Bronchial epithelial cell (primary cell): Measurements from ENCODE around the gene AURKB. TPM values are rescaled to one million over a fixed set of nuclear protein-coding genes. Genes with fewer than 3 reads are reported as not detected.

ENCODE experiments used
- DNase-seq: peaks from one replicate; pipeline ENCODE4 v3.0.0-alpha.2; 2010; ENCODE audit warnings: low read depth
- FAIRE-seq: peaks from 2 replicates; lab custom pipeline; 2011; peaks lifted over from hg19 to GRCh38; lab: Jason Lieb, UNC
- H3K27me3 ChIP-seq: 2 replicates; pipeline ENCODE4 v1.5.1; 2011; ENCODE audit warnings: low read length; ENCODE audit not compliant: control insufficient read depth, insufficient read depth
- H3K36me3 ChIP-seq: 2 replicates; pipeline ENCODE4 v1.5.1; 2011; ENCODE audit warnings: low read length; ENCODE audit not compliant: control insufficient read depth, insufficient read depth
- H3K4me3 ChIP-seq: 2 replicates; pipeline ENCODE4 v1.5.1; 2011; ENCODE audit warnings: mild to moderate bottlenecking, low read depth, low read length, control low read depth
- total RNA-seq: library from RNA; depleted of rRNA; stranded (reverse); fragments of >200 nt; gene quantifications from 2 replicates; pipeline ENCODE4 v1.2.1, GENCODE V29; 2014
- TF ChIP-seq, protein P1 (sequence below): IDR thresholded peaks from 2 replicates; pipeline ENCODE4 v1.5.1; 2011; ENCODE audit warnings: mild to moderate bottlenecking, moderate library complexity, low read length, control low read depth, inconsistent platforms; ENCODE audit not compliant: insufficient read depth, severe bottlenecking

Gene AURKB
- total RNA-seq, result 0.64 and 1.6 TPM in 2 replicates

DNA sequence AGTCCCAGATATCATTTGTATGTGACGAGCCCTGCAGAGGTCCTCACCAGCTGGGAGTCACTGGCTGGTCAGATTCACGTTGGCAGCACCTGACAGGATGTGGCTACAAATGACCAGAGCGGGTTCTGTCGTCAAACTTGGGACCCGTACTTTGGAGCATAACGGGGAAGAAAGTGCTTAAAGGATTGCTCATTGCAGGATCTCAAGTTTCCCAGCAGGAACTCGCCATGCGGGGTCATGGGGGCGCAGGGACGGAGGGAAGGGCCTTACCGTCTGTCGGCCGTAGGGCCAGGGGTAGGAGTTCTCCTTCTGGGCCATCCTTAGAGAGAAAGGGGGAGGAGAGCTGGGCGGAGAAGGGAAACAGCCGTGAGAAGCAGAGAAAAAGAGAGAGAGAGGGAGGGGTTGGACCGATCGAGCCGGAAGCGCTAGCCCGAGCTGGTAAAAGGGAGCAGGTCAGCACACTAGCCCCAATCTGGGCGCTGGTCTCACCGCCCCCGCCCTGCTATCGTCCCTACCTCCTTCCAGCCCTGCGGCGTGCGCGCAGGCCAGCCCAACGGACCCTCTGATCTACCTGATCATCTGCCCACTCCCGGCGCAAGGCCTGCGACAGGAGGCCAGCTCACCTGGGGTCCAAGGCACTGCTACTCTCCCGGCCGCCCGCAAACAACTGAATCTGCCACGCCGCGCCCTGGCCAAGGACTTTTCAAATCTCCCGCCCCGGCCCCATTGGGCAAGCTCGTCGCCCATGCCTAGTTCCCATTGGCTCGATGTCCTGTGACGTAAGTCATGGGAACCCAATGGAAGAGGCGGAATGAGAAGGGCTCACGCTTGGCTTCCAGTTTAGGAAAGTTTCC lies at the start of gene AURKB:
Gene AURKB, minus strand, starts transcription at position 669 of the 854 bp plus-strand sequence. Its CDS starts 351 bp downstream, at position 318.
- FAIRE-seq, result no peak
- no peaks in the 10 kb centered on the region for H3K27me3 ChIP-seq
- H3K36me3 ChIP-seq, result no peaks in the 10 kb centered on the region
- TF ChIP-seq, protein P1, sequence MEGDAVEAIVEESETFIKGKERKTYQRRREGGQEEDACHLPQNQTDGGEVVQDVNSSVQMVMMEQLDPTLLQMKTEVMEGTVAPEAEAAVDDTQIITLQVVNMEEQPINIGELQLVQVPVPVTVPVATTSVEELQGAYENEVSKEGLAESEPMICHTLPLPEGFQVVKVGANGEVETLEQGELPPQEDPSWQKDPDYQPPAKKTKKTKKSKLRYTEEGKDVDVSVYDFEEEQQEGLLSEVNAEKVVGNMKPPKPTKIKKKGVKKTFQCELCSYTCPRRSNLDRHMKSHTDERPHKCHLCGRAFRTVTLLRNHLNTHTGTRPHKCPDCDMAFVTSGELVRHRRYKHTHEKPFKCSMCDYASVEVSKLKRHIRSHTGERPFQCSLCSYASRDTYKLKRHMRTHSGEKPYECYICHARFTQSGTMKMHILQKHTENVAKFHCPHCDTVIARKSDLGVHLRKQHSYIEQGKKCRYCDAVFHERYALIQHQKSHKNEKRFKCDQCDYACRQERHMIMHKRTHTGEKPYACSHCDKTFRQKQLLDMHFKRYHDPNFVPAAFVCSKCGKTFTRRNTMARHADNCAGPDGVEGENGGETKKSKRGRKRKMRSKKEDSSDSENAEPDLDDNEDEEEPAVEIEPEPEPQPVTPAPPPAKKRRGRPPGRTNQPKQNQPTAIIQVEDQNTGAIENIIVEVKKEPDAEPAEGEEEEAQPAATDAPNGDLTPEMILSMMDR, result no peak
- H3K4me3 ChIP-seq, result peak within 1 kb of the TSS; percentile 72
- DNase-seq, result peak; percentile 92

DNA sequence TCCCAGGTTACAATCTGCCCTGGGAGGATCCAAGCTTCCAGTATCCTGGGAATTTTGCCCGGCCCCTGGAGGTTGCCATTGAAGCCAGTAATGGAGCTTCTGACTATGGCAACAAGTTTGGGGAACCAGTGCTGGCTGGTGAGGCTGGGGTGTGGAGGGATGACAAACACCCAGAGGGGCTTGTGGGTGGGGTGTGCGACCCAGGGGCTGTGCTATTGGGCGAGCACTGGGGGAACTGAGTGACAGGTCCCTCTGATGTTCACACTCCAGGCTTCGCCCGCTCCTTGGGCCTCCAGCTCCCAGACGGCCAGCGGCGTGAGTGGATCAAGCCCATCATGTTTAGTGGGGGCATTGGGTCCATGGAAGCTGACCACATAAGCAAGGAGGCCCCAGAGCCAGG lies 47.4 kb upstream of the AURKB start:
- Histone ChIP-seq H3K4me3 (no peak overlapping the region), H3K36me3 (peaks cover 30% of the 10 kb centered on the region), H3K27me3 (no peaks in the 10 kb centered on the region)
- DNase-seq, result no peak
- TF ChIP-seq, protein P1, result no peak
- no peak for FAIRE-seq

DNA sequence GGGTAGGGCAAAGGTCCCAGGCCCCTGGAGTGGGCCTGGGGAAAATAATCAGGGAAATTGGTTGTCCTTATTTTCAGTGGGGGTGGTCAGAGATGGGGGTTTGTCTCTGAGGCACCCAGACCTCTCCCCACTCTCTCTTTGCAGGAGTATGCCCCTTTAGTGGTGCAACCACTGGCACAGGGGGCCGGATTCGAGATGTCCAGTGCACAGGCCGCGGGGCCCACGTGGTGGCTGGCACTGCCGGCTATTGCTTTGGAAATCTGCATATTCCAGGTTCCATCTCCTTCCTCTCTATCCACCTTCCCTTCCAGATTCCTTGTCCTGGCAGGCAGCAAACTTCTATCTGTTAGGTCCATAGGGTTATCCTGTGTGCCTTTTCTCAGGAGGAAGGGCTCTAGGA lies 46.3 kb upstream of the AURKB start:
- TF ChIP-seq, protein P1, result no peak
- Histone ChIP-seq H3K4me3 (no peak overlapping the region), H3K27me3 (no peaks in the 10 kb centered on the region), H3K36me3 (peaks cover 29% of the 10 kb centered on the region)
- FAIRE-seq (no peak), DNase-seq (no peak)

DNA sequence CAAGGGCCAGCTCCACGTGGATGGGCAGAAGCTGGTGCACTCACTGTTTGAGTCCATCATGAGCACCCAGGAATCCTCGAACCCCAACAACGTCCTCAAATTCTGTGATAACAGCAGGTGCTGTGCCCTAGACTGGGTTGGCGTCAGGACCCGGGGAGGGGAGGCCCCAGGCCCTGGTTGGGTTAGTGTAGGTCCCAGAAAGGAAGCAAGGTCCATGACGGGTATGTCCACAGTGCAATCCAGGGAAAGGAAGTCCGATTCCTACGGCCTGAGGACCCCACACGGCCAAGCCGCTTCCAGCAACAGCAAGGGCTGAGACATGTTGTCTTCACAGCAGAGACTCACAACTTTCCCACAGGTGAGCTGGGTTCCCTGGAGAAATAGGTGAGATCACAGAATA lies 45.9 kb upstream of the AURKB start:
- TF ChIP-seq, protein P1, result no peak
- FAIRE-seq, result no peak
- Histone ChIP-seq H3K27me3 (no peaks in the 10 kb centered on the region), H3K4me3 (no peak overlapping the region), H3K36me3 (peaks cover 29% of the 10 kb centered on the region)
- DNase-seq, result no peak

DNA sequence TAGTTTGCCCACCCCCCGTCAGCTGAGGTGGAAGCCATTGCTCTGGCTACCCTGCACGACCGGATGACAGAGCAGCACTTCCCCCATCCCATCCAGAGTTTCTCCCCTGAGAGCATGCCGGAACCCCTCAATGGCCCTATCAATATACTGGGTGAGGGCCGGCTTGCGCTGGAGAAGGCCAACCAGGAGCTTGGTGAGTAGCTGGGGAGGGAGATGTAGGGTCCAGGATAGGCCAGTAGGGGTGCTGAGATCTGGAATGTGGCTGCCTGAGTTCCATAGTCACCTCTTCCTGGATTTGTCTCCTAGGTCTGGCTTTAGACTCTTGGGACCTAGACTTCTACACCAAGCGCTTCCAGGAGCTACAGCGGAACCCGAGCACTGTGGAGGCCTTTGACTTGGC lies 45.1 kb upstream of the AURKB start:
- DNase-seq (no peak), FAIRE-seq (no peak)
- TF ChIP-seq, protein P1, result peak; percentile 2
- Histone ChIP-seq H3K36me3 (peaks cover 29% of the 10 kb centered on the region), H3K4me3 (no peak overlapping the region), H3K27me3 (no peaks in the 10 kb centered on the region)
